ENCODE measurements around the gene EIF4E. TPM values are rescaled to one million over a fixed set of nuclear protein-coding genes. Genes with fewer than 3 reads are reported as not detected.

EIF4E gene
- total and polyA plus RNA-seq, 2 of the 4 experiments (the other 2 are of a cell fraction), result 80.4 to 113 TPM

DNA sequence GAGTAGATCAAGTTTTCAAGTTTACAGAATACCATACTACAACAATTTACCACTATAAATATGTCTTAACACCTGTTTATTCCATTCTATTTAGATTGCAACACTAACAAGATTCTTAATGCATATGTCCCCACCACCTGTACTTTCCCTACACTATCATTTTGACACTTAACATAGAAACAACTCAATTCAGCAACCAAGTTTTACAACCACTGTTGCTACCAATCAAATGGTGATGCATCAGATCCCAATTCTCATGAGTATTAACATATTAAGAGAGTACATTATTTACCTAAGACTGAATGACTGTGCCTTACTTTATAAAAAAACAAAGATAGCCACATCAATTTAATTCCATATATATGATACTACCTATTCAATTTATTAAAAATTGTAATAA, 49.4 kb downstream of the EIF4E start:
- ChIA-PET POLR2A (ENCODE audit: unreplicated experiment) (no interaction called here), CTCF (no interaction called here)
- no peak overlapping the region for H3K4ac ChIP-seq (ENCODE audit: low read depth, low read length)
- no peaks in the 10 kb centered on the region for H3K9me3 ChIP-seq (ENCODE audit: control insufficient read depth, insufficient read depth, low read length)
- no peak overlapping the region for H3K9ac ChIP-seq (ENCODE audit: low read depth, low read length)
- no peak overlapping the region for H2BK20ac ChIP-seq (ENCODE audit: low read depth, low read length)
- H3K18ac ChIP-seq (ENCODE audit: low read depth, low read length), result no peak overlapping the region
- dilution Hi-C loops (cut with HindIII; ENCODE audit: low sequenced_read_pairs, unreplicated experiment) (no loop called here), in situ Hi-C loops (cut with MboI; ENCODE audit: low sequenced_read_pairs) (loop anchor here (25.0 kb wide), 1 partner anchor 417 kb away; no protein-coding TSS in a partner anchor), intact Hi-C loops (cut with micrococcal nuclease) (no loop called here)
- H4K91ac ChIP-seq (ENCODE audit: insufficient read depth, low read depth, low read length), result no peak overlapping the region
- no peak overlapping the region for H3K23ac ChIP-seq (ENCODE audit: low read depth, low read length)
- H3K27me3 ChIP-seq (ENCODE audit: control insufficient read depth, insufficient read depth, low read length), result no peaks in the 10 kb centered on the region
- no peaks in the 10 kb centered on the region for H3K4me1 ChIP-seq (ENCODE audit: control insufficient read depth, insufficient read depth, low read length)
- H3K36me3 ChIP-seq (ENCODE audit: control insufficient read depth, insufficient read depth, low read length), result peaks cover 12% of the 10 kb centered on the region
- H3K56ac ChIP-seq (ENCODE audit: extremely low read depth, insufficient read depth, low read length), result no peak overlapping the region
- H4K20me1 ChIP-seq (ENCODE audit: insufficient read depth, low read length), result no peaks in the 10 kb centered on the region
- BruUV-seq (replicated peaks), result no TSS peak
- H3K14ac ChIP-seq (replicated peaks; ENCODE audit: low read depth, low read length), result no peak overlapping the region
- no peak overlapping the region for H2BK5ac ChIP-seq (ENCODE audit: low read depth, low read length, poor library complexity, severe bottlenecking)
- H3K4me3 ChIP-seq (ENCODE audit: insufficient read depth, low read depth, low read length), result no peak overlapping the region
- TF ChIP-seq RFX5 (IDR thresholded peaks at IDR 0.05; ENCODE audit: low read depth, low read length) (no peak), MAFK (IDR thresholded peaks at IDR 0.05; ENCODE audit: low read depth, low read length) (no peak), BHLHE40 (IDR thresholded peaks at IDR 0.05; ENCODE audit: low read depth, low read length) (no peak), CHD1 (IDR thresholded peaks at IDR 0.05; ENCODE audit: low read depth, low read length) (no peak), RAD21 (IDR thresholded peaks at IDR 0.05; ENCODE audit: low read length) (no peak), FOS (IDR thresholded peaks at IDR 0.05; ENCODE audit: low read depth, low read length) (no peak), MAZ (IDR thresholded peaks at IDR 0.05; ENCODE audit: borderline replicate concordance, low read depth, low read length) (no peak), SMC3 (IDR thresholded peaks at IDR 0.05; ENCODE audit: low read depth, low read length) (no peak), MXI1 (IDR thresholded peaks at IDR 0.05; ENCODE audit: borderline replicate concordance, low read depth, low read length) (no peak), NFE2L2 (IDR thresholded peaks at IDR 0.05; ENCODE audit: low read depth, low read length) (no peak), CEBPB (IDR thresholded peaks at IDR 0.05; ENCODE audit: low read depth, low read length) (no peak)
- TF ChIP-seq, protein P1, sequence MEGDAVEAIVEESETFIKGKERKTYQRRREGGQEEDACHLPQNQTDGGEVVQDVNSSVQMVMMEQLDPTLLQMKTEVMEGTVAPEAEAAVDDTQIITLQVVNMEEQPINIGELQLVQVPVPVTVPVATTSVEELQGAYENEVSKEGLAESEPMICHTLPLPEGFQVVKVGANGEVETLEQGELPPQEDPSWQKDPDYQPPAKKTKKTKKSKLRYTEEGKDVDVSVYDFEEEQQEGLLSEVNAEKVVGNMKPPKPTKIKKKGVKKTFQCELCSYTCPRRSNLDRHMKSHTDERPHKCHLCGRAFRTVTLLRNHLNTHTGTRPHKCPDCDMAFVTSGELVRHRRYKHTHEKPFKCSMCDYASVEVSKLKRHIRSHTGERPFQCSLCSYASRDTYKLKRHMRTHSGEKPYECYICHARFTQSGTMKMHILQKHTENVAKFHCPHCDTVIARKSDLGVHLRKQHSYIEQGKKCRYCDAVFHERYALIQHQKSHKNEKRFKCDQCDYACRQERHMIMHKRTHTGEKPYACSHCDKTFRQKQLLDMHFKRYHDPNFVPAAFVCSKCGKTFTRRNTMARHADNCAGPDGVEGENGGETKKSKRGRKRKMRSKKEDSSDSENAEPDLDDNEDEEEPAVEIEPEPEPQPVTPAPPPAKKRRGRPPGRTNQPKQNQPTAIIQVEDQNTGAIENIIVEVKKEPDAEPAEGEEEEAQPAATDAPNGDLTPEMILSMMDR (conservative IDR thresholded peaks at IDR 0.05; ENCODE audit: low read depth, low read length), result no peak
- TF ChIP-seq, protein P2, sequence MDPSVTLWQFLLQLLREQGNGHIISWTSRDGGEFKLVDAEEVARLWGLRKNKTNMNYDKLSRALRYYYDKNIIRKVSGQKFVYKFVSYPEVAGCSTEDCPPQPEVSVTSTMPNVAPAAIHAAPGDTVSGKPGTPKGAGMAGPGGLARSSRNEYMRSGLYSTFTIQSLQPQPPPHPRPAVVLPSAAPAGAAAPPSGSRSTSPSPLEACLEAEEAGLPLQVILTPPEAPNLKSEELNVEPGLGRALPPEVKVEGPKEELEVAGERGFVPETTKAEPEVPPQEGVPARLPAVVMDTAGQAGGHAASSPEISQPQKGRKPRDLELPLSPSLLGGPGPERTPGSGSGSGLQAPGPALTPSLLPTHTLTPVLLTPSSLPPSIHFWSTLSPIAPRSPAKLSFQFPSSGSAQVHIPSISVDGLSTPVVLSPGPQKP (IDR thresholded peaks at IDR 0.05; ENCODE audit: borderline replicate concordance, low read depth, low read length), result no peak
- TF ChIP-seq, protein P3, sequence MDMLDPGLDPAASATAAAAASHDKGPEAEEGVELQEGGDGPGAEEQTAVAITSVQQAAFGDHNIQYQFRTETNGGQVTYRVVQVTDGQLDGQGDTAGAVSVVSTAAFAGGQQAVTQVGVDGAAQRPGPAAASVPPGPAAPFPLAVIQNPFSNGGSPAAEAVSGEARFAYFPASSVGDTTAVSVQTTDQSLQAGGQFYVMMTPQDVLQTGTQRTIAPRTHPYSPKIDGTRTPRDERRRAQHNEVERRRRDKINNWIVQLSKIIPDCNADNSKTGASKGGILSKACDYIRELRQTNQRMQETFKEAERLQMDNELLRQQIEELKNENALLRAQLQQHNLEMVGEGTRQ (IDR thresholded peaks at IDR 0.05; ENCODE audit: low read depth, low read length), result no peak
- no peak overlapping the region for H2AFZ ChIP-seq (replicated peaks; ENCODE audit: low read length, poor library complexity)
- ATAC-seq (ENCODE audit: low read depth) (no peak), DNase-seq (no peak)
- H2BK15ac ChIP-seq (ENCODE audit: low read depth, low read length), result no peak overlapping the region
- no peak overlapping the region for H3K27ac ChIP-seq (ENCODE audit: insufficient read depth, low read length)
- H3K4me2 ChIP-seq (ENCODE audit: low read depth, low read length), result no peak overlapping the region
- H2AK9ac ChIP-seq (replicated peaks; ENCODE audit: low read depth, low read length, poor library complexity), result no peak overlapping the region
- no peaks in the 10 kb centered on the region for H3K9me1 ChIP-seq (ENCODE audit: insufficient read depth, low read length)
- H4K8ac ChIP-seq (ENCODE audit: low read depth in 2 of 2, low read length in 2 of 2), result no peak overlapping the region
- H3K79me1 ChIP-seq (ENCODE audit: low read depth in 1 of 2, low read length in 2 of 2), result peaks cover 0 to 8% of the 10 kb centered on the region in 2 experiments; a peak in 2 of 4 replicates
- H4K5ac ChIP-seq (ENCODE audit: low read depth, low read length), result no peak overlapping the region
- no peak overlapping the region for H2AK5ac ChIP-seq (ENCODE audit: low read depth, low read length)
- H2BK120ac ChIP-seq (ENCODE audit: low read depth, low read length), result no peak overlapping the region

Data from IMR-90 (cell line).